Measurements from ENCODE around the gene MAP3K7.
A peak's percentile ranks its signal among the peaks of the same experiment; 100 is the strongest.

MAP3K7 gene

GRCh38 chr6:90483116-90483839 is 103.6 kb downstream of the MAP3K7 start:
- no peak for DNase-seq

GRCh38 chr6:90480666-90481065 is 106.2 kb downstream of the MAP3K7 start:
- DNase-seq: no peak

GRCh38 chr6:90479603-90479926 is 107.3 kb downstream of the MAP3K7 start:
- DNase-seq: no peak

- DNase-seq: peak; percentile 96
Observed at GRCh38 chr6:90478789-90479602, 107.9 kb downstream of the MAP3K7 start.

GRCh38 chr6:90478278-90478677 is 108.6 kb downstream of the MAP3K7 start:
- no peak for DNase-seq

GRCh38 chr6:90477366-90477765 is 109.5 kb downstream of the MAP3K7 start:
- DNase-seq: no peak

- DNase-seq: no peak
Observed at GRCh38 chr6:90472716-90473115, 114.2 kb downstream of the MAP3K7 start.

- DNase-seq: no peak
Observed at GRCh38 chr6:90471263-90471662, 115.6 kb downstream of the MAP3K7 start.

- DNase-seq: no peak
Observed at GRCh38 chr6:90469906-90470305, 117.0 kb downstream of the MAP3K7 start.

GRCh38 chr6:90468859-90469258 is 118.0 kb downstream of the MAP3K7 start:
- no peak for DNase-seq

- no peak for DNase-seq
Observed at GRCh38 chr6:90468080-90468479, 118.8 kb downstream of the MAP3K7 start.

- DNase-seq: no peak
Observed at GRCh38 chr6:90467546-90467945, 119.3 kb downstream of the MAP3K7 start.

- DNase-seq: no peak
Observed at GRCh38 chr6:90466154-90466940, 120.5 kb downstream of the MAP3K7 start.

- DNase-seq: no peak
Observed at GRCh38 chr6:90465686-90466085, 121.2 kb downstream of the MAP3K7 start.

GRCh38 chr6:90464507-90464906 is 122.4 kb downstream of the MAP3K7 start:
- DNase-seq: no peak

GRCh38 chr6:90463874-90464273 is 123.0 kb downstream of the MAP3K7 start:
- DNase-seq: no peak
